MV-4-11 (cell line): Measurements from ENCODE around the gene KRCC1.
"Not testable (repeated sequence)": the region's sequence is repeated elsewhere in the genome, so short reads cannot be mapped to it uniquely, and the experiment has no call there.

Source experiments
- DNase-seq: peaks from one replicate; lab custom pipeline; 2025; lab: John Stamatoyannopoulos, UW

The KRCC1 gene

DNA sequence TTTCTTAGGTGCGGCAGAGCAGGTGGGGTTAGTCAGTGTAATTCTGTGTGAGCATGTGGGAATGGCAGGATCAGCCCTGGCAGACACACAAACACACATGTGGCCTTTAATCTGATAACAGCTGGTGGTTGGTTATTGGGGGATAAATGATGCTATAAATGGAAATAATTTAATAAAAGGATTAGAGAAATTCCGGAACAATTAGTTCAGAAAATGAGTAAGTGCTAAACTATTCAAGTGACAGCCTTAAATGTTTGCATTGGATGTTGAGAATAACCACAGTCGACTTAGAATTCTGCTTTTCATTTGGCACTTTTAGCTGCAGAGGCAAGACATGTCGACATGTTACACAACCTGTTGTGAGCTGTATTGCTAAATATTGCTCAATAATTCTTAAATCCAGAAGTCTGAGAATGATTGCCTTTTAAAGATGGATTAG, 19.3 kb upstream of the KRCC1 start:
- peak; percentile 84 for DNase-seq

- no peak for DNase-seq
These were observed 18.6 kb upstream of the KRCC1 start for GRCh38 chr2:88074150-88074549.

DNA sequence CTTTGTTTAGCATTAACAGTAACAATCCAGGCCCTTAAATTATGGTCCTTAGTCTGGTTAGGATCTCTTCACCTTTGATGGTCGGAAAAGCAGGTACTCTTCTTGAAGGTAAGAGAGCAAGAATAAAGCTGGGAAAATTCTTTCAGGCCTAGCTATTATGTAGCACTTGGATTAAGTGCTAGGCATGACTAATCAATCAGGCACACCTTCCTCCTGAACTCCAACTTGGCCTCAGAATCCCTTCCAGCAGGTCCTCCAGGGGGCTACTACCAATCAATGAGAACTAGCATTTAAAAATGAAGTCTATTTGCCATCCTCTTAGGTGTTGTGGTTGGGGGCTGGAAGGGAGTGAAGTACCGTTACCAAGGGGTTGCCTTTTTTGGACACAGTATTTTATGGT, 15.8 kb upstream of the KRCC1 start:
- no peak for DNase-seq

- no peak for DNase-seq
These were observed 14.5 kb upstream of the KRCC1 start for GRCh38 chr2:88070055-88070454.

DNA sequence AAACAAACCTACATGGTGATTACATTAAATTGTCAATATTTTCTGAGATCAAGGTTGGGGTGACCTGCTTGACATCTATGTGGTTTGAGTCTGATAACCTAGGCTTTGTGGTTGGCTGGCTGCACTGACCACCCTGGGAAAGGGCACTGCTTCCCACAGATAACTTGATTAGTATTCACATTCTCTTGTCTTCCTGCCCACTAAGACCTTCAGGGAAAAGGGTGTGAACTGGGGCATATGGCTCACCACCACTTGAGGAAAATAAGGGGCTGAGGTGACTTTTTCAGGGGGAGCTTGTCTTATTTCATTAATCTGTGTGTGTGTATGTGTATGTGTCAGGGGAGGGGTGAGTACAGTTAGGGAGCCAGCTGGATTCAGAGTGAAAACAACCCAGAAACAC, 13.5 kb upstream of the KRCC1 start:
- no peak for DNase-seq

DNA sequence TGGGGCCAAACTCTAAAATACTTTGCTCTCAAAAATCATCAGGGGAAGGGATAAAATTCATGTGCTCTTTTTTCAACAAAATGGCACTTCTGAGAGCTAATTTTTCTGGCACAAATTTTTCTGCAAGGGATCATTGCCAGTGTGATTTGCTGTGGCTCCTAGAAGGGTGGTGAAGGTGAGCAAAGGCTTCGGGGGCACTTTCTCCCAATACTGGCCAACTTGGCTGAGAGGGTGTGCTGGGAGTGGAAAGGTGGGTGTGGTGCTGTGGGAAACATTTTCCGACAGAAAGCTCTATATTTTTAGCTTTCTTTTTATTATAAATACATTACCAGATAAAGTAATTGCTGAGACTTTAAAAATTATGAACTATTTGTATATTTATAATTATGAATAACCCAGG, 12.5 kb upstream of the KRCC1 start:
- DNase-seq, result no peak

- DNase-seq, result no peak
These were observed 12.0 kb upstream of the KRCC1 start, which contains the start of gene SMYD1 for GRCh38 chr2:88067598-88067997. TSS of gene SMYD1 (plus strand) at chr2:88067825. CDS start at chr2:88067865, 40 bp downstream.

- no peak for DNase-seq
These were observed 11.6 kb upstream of the KRCC1 start for GRCh38 chr2:88067189-88067588.

- DNase-seq, result no peak
These were observed 11.0 kb upstream of the KRCC1 start for GRCh38 chr2:88066543-88066942.

- DNase-seq, result no peak
These were observed 5.7 kb upstream of the KRCC1 start for GRCh38 chr2:88061295-88061694.

- no peak for DNase-seq
These were observed 5.3 kb upstream of the KRCC1 start for GRCh38 chr2:88060907-88061275.

DNA sequence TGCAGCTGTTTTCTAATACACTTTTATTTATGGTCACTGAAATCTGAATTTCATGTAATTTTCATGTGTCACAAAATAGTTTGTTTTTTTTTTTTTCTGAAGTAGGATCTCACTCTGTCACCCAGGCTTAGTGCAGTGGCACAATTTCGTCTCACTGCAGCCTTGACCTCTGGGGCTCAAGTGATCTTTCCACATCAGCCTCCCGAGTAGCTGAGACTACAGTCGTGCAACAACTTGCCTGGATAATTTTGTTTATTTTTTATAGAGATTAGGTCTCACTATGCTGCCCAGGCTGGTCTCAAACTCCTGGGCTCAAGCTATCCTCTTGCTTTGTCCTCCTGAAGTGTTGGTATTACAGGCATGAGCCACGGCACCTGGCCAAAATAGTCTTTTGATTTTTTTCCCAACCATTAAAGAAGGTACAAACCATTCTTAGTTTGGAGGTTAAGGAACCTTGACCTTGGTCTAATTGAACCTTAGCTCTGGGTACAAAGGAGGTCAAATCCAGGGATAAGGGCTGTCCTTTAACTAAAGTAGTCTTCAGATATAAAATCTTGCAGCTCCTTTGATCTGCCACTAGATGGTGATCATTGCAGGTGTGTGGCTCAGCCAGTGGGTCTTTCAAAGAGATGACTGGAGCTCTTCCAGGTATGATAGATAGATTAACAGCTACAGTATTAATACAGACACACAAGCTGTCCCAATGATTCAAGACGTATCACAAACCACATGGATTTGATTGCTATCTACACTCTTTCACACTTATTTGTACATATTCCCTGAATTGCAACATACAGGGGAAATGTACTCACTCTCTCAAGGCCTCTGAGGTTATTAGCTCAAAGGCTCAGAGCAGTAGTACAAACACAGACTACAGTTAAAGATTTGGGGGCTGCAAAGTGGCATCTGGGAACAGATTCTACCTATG, 4.7 kb upstream of the KRCC1 start:
- peak; percentile 33 for DNase-seq

GRCh38 chr2:88058191-88058590, 2.6 kb upstream of the KRCC1 start:
- DNase-seq, result no peak

GRCh38 chr2:88057437-88057844, 1.9 kb upstream of the KRCC1 start:
- peak; percentile 16 for DNase-seq

DNA sequence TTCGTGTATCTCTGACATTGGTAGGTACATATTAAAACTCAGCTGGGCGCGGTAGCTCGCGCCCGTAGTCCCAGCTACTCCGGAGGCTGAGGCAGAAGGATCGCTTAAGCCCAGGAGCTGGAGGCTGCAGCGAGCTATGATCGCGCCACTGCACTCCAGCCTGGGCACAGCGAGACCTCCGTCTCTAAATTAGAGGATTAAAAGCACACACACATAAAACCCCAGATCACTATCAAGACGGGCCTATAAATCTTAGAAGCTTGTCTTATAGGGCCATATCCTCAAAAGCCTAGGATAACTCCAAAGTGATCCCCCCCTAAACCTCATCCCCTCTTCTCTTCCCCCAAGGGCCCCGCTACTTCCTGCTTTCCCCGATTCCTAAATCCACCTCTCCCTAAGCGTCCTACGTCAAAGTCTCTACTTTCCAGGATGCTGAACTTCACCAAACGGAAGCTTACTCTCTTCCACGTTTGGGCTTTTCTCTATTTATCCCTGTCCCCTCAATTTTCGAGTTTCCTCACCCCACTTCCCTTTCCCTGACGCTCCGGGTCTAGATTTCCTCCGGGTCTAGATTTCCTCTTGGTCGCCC, 707 bp downstream of the KRCC1 start:
- peak; percentile 15 for DNase-seq

GRCh38 chr2:88053934-88054781, 1.4 kb downstream of the KRCC1 start:
- no peak for DNase-seq

DNA sequence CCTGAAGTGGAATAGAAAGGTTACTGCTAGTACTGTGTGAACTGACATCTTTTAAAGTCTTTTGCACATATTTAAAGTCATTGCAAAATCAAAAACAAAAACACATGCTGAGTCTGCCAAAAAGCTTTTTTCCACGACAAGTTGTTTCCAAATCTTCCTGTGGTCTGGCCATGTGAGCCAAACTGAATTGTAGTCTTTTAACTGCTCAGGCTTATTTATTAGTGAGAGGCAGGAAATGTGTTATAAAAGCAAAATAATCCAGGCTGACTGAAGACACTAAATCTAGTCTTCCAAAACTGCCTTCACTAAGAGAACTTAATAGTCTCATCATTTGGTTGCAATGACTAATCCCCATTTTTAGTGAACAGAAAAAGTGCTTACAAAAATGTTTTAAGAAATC, 2.3 kb downstream of the KRCC1 start:
- peak; percentile 38 for DNase-seq

DNA sequence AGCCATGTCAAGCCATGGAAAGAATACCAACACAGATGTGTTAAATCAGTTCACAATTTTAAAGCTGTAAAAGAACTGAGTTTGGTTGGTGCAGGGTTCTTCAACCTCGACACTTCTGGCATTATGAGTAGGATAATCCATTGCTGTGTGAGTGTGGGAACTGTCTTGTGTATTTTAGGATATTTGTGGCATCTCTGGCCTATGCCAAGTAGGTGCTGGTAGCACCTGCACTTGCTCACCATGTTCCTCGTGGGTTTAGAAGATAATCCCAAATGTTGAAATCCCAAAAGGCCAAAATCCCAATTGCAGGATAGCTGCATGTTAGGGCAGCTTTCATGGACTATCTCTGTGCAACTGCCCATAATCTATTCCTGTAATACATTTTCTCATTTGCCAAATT, 3.8 kb downstream of the KRCC1 start:
- DNase-seq, result no peak

GRCh38 chr2:88049622-88050021, 6.0 kb downstream of the KRCC1 start:
- DNase-seq, result no peak

GRCh38 chr2:88048541-88048940, 7.0 kb downstream of the KRCC1 start:
- no peak for DNase-seq

- DNase-seq, result not testable (repeated sequence)
These were observed 10.0 kb downstream of the KRCC1 start for GRCh38 chr2:88045561-88045960.

DNA sequence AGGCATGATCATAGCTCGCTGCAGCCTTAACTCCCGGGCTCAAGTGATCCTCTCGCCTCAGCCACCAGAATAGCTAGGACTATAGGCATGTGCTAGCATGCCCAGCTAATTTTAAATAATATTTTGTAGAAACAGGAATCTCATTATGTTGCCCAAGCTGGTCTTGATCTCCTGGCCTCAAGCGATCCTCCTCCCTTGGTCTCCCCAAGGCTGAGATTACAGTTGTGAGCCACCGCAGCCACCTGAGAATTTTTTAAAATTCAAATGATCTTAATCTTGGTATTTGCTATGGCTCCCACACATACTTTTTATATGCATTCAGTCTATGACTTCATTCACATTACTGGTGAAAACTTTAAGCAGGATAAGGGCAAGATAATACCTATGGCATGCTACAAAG, 13.1 kb downstream of the KRCC1 start:
- no peak for DNase-seq
